ENCODE measurements around the gene BBLN.

DNA sequence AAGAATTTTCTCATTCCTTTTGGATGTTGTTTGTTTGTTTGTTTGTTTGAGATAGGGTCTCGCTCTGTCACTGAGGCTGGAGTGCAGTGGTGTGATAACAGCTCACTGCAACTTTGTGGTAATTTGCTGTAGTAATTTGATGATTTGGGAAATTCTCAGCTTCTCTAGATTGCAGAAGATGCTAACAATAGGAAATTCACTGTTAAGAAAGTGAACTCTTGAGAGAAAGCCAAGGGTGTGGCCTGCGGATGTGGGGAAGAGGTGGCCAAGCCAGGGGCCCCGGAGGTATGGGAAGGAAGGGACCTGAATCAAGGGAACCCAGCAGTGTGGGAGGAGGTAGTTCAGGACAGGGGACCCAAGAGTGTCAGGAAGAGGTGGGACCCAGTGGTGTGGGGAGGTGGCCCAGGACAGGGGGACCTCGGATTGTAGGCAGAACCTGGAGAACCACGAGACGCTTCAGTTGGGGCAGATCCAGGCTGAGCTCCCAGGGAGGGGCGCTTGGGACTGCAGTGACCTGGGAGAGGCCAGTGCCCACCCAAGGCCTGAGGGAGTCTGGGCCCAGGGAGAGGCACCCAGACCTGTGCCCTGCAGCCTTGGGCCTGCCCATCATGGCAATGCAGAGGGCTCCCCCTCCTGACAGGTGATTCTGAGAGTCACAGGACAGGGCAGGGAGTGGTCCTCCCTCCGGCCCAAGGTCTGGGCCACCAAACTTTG is 16.4 kb upstream of the BBLN start:
- TF ChIP-seq, protein P1, sequence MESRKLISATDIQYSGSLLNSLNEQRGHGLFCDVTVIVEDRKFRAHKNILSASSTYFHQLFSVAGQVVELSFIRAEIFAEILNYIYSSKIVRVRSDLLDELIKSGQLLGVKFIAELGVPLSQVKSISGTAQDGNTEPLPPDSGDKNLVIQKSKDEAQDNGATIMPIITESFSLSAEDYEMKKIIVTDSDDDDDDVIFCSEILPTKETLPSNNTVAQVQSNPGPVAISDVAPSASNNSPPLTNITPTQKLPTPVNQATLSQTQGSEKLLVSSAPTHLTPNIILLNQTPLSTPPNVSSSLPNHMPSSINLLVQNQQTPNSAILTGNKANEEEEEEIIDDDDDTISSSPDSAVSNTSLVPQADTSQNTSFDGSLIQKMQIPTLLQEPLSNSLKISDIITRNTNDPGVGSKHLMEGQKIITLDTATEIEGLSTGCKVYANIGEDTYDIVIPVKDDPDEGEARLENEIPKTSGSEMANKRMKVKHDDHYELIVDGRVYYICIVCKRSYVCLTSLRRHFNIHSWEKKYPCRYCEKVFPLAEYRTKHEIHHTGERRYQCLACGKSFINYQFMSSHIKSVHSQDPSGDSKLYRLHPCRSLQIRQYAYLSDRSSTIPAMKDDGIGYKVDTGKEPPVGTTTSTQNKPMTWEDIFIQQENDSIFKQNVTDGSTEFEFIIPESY (IDR thresholded peaks at IDR 0.05), result no peak
- TF ChIP-seq, protein P2, sequence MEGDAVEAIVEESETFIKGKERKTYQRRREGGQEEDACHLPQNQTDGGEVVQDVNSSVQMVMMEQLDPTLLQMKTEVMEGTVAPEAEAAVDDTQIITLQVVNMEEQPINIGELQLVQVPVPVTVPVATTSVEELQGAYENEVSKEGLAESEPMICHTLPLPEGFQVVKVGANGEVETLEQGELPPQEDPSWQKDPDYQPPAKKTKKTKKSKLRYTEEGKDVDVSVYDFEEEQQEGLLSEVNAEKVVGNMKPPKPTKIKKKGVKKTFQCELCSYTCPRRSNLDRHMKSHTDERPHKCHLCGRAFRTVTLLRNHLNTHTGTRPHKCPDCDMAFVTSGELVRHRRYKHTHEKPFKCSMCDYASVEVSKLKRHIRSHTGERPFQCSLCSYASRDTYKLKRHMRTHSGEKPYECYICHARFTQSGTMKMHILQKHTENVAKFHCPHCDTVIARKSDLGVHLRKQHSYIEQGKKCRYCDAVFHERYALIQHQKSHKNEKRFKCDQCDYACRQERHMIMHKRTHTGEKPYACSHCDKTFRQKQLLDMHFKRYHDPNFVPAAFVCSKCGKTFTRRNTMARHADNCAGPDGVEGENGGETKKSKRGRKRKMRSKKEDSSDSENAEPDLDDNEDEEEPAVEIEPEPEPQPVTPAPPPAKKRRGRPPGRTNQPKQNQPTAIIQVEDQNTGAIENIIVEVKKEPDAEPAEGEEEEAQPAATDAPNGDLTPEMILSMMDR (IDR thresholded peaks at IDR 0.05; ENCODE audit: low read depth, low read length, missing input control), result no peak
- TF ChIP-seq TAF1 (conservative IDR thresholded peaks at IDR 0.05), result no peak
- TF ChIP-seq, protein P3, sequence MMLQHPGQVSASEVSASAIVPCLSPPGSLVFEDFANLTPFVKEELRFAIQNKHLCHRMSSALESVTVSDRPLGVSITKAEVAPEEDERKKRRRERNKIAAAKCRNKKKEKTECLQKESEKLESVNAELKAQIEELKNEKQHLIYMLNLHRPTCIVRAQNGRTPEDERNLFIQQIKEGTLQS (IDR thresholded peaks at IDR 0.05), result no peak
- TF ChIP-seq JUND (IDR thresholded peaks at IDR 0.05), result no peak
- no peak for TF ChIP-seq HNF4G (IDR thresholded peaks at IDR 0.05)
- TF ChIP-seq RAD21 (IDR thresholded peaks at IDR 0.05), result no peak
- no peak for TF ChIP-seq GABPA (IDR thresholded peaks at IDR 0.05 in 1 of 2, conservative IDR thresholded peaks at IDR 0.05 in 1 of 2)
- no peak for TF ChIP-seq MAX (IDR thresholded peaks at IDR 0.05)
- TF ChIP-seq YY1 (IDR thresholded peaks at IDR 0.05), result no peak
- no peak for TF ChIP-seq EGR1 (IDR thresholded peaks at IDR 0.05; ENCODE audit: low read depth in 2 of 2)
- TF ChIP-seq, protein P4, sequence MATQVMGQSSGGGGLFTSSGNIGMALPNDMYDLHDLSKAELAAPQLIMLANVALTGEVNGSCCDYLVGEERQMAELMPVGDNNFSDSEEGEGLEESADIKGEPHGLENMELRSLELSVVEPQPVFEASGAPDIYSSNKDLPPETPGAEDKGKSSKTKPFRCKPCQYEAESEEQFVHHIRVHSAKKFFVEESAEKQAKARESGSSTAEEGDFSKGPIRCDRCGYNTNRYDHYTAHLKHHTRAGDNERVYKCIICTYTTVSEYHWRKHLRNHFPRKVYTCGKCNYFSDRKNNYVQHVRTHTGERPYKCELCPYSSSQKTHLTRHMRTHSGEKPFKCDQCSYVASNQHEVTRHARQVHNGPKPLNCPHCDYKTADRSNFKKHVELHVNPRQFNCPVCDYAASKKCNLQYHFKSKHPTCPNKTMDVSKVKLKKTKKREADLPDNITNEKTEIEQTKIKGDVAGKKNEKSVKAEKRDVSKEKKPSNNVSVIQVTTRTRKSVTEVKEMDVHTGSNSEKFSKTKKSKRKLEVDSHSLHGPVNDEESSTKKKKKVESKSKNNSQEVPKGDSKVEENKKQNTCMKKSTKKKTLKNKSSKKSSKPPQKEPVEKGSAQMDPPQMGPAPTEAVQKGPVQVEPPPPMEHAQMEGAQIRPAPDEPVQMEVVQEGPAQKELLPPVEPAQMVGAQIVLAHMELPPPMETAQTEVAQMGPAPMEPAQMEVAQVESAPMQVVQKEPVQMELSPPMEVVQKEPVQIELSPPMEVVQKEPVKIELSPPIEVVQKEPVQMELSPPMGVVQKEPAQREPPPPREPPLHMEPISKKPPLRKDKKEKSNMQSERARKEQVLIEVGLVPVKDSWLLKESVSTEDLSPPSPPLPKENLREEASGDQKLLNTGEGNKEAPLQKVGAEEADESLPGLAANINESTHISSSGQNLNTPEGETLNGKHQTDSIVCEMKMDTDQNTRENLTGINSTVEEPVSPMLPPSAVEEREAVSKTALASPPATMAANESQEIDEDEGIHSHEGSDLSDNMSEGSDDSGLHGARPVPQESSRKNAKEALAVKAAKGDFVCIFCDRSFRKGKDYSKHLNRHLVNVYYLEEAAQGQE (IDR thresholded peaks at IDR 0.05), result no peak
- TF ChIP-seq NR2F2 (IDR thresholded peaks at IDR 0.05), result no peak
- TF ChIP-seq FOXA1 (IDR thresholded peaks at IDR 0.05), result no peak

All from liver (tissue), 3 donors.